ENCODE results near the gene CLDN7.

CLDN7 gene

DNA sequence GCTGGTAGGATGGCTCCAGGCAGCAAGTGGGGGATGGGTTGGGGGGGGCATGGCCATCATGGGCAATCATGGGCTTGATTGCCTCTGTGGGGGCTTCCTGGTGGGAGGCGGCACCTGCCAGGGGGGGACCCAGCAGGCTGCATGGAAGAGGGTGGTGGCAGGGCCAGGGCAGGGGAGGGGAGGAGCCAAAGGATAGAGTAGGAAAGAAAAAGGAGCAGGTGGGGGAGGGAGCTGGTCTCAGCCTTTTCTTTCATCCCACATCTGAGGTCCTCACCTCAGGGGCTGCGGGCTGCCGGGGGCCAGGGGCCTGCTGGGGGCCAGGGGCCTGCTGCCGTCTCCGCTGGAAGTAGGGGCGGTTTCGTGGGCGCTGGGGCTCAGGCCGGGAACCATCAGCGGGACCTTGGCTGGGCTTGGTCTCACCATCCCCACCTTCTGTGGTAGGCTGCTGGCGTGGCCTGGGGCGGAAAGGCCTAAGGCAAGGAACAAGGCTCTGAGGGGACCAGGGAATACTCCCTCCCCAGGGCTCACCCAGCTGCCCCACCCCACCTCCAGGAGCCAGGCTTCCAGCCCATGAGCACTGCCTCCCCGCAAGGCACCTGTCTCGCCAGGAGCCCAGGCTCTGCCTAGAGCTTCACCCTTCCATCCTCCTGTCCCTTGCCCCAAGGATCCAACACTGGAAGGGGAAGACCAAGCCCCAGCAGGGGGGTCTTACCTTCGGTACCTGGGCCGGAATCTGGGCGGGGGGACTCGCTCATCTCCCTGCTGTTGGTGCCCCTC, 27.2 kb upstream of the CLDN7 start:
- no peak overlapping the region for H3K4me3 ChIP-seq (ENCODE audit: low read depth, low read length)

DNA sequence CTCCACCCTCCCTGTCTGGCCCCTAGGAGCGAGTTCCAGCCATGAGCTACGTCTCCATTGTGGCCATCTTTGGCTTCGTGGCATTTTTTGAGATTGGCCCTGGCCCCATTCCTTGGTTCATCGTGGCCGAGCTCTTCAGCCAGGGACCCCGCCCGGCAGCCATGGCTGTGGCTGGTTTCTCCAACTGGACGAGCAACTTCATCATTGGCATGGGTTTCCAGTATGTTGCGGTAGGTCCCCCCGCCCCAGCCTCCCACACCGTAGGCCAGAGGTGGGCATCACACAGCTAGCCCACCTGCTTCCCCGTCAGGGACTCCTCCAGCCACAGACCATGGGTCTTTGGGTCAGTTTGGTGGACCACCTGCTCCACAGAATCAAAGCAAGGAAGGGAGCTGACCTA, 23.4 kb upstream of the CLDN7 start:
- H3K4me3 ChIP-seq (ENCODE audit: low read depth, low read length): no peak overlapping the region

DNA sequence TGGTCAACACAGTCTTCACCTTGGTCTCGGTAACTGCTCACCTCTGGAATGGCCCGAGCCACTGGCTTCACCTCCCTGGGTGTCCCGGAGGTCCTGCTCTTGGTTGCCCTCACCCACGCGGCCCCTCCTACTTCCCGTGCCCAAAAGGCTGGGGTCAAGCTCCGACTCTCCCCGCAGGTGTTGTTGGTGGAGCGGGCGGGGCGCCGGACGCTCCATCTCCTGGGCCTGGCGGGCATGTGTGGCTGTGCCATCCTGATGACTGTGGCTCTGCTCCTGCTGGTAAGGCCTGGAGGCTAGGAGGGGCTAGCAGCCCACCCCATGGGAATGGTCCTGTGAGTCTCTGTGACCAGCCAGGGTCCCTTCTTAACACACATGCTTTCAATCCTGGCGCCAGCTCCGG, 22.6 kb upstream of the CLDN7 start:
- H3K4me3 ChIP-seq (ENCODE audit: low read depth, low read length): no peak overlapping the region

DNA sequence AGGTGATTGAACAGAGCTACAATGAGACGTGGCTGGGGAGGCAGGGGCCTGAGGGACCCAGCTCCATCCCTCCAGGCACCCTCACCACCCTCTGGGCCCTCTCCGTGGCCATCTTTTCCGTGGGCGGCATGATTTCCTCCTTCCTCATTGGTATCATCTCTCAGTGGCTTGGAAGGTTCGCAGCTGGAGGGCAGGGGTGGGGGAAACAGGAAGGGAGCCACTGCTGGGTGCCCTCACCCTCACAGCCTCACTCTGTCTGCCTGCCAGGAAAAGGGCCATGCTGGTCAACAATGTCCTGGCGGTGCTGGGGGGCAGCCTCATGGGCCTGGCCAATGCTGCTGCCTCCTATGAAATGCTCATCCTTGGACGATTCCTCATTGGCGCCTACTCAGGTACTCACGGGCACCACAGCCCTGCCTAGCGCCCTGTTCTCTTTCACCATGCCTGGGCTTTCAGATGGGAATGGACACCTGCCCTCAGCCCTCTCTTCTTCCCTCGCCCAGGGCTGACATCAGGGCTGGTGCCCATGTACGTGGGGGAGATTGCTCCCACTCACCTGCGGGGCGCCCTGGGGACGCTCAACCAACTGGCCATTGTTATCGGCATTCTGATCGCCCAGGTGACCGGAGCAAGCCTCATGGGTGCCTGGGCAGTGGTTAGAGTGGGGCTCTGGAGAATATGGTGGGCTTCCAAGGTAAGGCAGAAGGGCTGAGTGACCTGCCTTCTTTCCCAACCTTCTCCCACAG, 21.4 kb upstream of the CLDN7 start:
- no peak overlapping the region for H3K4me3 ChIP-seq (ENCODE audit: low read depth, low read length)

DNA sequence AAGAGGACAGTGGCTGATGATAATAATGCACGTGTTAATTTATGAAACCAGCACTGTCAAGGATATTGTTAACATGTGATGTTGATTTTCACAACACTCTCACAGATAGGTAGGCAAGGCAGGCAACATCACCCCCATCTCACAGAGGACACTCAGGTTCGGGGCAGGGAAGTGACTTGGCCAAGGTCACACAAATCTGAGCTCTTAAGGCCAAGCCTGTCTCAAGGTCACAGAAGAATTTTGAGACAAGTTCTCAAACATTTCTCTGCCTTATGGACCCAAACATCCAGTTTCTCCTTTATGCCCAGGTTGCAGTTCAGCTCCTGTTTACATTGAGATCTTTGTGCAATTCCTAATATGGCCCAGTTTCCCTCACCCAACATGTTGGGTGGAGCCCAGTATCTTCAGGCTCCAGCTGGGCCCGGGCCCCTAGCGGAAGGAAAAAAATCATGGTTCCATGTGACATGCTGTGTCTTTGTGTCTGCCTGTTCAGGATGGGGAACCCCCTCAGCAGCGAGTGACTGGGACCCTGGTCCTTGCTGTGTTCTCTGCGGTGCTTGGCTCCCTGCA, 20.6 kb upstream of the CLDN7 start:
- no peak overlapping the region for H3K4me3 ChIP-seq (ENCODE audit: low read depth, low read length)

DNA sequence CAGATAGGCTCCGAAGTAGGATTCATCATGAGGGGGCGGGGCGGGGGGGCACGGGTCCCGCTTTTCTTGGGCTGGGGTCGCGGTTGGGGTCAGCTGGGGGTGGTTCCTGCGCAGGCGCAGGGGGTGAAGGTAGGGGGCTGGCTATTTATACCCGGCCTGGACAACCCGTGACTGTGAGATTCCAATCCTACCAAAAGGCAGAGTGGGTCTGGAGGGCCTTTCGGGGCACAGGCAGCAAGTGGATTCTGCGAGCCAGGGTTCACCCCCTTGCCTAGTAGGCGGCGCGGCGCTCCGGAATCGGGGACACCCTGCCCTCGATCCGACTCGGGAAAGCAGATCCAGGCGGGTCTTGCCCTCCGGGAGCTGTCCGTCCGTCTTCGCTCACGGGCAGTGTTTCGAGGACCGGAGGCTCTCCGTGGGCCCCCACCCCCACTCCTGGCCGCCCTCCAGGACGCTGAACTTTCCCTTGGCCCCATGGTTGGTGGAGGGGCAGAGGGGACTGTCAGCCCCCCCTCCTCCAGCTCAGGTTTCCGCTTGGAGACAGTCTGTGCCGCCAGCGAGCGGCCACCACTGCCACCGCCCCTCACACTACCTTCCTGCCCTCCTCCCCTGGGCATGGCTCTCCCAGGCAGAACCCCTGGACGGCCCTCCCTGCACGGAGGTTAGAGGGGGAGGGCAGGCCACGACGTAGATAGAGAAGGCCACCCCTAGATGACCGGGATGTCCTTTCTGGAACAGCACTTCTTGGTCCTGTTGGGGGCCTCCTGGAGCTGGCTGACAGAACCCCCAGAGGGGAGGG, 19.9 kb upstream of the CLDN7 start:
- H3K4me3 ChIP-seq (ENCODE audit: low read depth, low read length): peak overlapping the region; percentile 63

DNA sequence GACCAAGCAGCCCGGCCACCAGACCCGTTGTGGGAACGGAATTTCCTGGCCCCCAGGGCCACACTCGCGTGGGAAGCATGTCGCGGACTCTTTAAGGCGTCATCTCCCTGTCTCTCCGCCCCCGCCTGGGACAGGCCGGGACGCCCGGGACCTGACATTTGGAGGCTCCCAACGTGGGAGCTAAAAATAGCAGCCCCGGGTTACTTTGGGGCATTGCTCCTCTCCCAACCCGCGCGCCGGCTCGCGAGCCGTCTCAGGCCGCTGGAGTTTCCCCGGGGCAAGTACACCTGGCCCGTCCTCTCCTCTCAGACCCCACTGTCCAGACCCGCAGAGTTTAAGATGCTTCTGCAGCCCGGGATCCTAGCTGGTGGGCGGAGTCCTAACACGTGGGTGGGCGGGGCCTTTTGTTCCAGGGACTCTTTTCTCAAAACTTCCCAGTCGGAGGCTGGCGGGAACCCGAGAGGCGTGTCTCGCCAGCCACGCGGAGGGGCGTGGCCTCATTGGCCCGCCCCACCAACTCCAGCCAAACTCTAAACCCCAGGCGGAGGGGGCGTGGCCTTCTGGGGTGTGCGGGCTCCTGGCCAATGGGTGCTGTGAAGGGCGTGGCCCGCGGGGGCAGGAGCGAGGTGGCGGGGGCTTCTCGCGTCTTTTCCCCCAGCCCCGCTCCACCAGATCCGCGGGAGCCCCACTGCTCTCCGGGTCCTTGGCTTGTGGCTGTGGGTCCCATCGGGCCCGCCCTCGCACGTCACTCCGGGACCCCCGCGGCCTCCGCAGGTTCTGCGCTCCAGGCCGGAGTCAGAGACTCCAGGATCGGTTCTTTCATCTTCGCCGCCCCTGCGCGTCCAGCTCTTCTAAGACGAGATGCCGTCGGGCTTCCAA, 19.0 kb upstream of the CLDN7 start, which contains the start of gene SLC2A4:
Gene SLC2A4 (plus strand): TSS at position 645 of the 879 bp plus-strand sequence. CDS start 217 bp downstream, at position 862.
- peak within 1 kb of the TSS; percentile 63 for H3K4me3 ChIP-seq (ENCODE audit: low read depth, low read length)

DNA sequence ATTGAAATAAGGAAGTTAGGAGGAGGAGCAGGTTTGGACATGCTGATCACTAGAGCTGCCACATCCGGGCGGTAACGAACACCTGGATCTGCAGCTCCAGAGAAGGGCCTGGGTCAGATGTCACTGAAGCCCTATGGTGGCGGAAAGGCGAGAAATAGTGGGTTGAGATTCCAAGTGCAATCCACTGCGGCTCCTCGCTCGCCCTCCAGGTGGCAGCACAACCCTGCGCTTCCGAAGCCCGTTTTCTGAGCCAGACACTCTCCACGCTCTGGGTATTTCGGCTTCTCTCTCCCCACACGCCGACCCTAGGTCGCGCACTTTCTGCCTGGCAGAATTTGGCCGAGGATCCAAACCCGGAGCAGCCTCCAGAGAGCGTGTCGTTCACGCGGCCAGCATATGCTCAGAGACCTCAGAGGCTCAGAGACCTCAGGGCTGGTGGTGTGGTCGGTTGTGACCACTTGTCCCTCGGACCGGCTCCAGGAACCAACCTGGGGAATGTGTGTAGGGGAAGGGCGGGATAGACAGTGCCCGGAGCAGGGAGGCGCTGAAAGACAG, 18.3 kb upstream of the CLDN7 start:
- H3K4me3 ChIP-seq (ENCODE audit: low read depth, low read length): peak overlapping the region; percentile 30

DNA sequence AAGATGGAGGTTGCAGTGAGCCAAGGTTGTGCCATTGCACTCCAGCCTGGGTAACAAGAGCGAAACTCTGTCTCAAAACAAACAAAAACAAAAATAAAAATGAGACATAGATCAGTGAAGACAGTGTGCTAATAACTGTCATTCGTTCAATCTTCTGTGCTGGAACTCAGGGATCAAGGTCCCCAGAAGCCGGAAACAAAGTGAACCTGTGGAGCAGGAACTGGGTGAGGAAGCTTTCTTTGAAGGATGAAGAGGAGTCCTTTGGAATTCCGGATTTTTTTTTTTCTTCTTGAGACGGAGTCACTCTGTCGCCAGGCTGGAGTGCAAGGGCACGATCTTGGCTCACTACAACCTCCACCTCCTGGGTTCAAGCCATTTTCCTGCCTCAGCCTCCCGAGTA, 17.2 kb upstream of the CLDN7 start:
- H3K4me3 ChIP-seq (ENCODE audit: low read depth, low read length): no peak overlapping the region

DNA sequence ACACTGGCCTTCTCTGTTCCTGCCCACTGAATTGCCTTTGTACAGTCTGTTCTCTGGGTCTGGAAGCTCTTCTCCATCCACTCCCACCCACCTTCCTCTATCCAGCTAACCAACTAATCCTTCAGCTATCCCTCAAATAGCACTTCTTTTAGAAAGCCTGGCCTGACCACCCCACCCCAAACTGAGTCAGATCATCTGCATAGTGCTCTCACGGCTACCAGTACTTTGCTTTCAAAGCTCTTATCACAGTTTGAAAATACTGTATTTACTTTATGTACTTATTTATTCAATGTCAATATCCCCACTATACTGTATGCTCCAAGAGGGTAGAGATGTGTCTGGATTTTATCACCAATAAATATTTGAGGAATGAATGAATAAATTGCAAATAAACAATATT, 4.5 kb upstream of the CLDN7 start:
- H3K4me3 ChIP-seq (ENCODE audit: low read depth, low read length): no peak overlapping the region

DNA sequence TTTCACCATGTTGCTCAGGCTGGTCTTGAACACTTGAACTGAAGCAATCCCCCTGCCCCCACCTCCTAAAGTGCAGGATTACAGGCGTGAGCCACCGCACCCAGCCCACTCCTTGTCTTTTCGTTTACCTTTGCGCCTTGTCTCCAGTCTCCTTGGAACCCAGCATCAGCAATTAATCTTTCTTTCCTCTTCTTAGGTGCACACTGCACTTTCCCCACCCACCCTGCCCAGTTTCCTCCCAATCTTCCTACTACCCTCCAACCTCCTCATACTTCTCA, 1.5 kb upstream of the CLDN7 start:
- H3K4me3 ChIP-seq (ENCODE audit: low read depth, low read length): peak overlapping the region; percentile 100

DNA sequence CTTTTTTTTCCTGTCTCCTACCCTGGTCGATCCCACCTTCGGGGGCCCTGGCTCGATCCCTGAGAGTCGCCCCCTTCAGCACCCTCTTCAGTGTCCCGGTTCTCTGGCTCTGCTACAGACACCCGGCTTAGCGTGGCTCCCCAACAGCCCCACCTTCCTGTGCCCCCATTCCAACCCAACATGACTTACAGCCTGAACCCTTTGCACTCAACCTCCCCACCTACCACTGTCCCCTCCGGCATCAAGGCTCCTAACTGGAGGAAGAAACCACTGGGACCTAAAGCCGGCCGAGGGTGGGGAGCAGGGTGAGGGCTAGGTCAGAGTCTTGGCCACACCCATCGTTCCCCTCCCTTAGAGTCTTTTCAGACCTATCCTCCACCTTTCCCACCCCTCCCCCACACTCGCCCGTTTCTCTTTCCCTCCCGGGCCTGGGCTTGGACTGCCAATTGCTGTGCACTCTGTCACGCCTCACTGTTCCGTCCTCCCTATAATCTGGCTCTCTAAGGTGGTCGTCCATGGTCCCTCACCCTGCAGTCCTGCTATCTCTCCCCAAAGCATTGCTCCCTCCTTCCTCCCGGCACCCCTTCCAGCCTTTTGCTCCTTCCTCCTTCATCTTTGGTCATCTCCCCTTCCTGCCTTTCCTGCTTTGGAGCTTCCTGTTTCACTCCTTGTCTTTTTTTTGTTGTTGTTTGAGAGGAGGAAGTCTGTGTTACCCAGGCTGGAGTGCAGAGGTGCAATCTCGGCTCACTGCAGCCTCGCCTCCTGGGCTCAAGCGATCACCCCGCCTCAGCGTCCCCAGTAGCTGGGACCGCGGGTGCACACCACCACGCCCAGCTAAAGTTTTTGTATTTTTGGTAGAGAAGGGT, 890 bp upstream of the CLDN7 start:
- H3K4me3 ChIP-seq (ENCODE audit: low read depth, low read length): peak overlapping the region; percentile 100

DNA sequence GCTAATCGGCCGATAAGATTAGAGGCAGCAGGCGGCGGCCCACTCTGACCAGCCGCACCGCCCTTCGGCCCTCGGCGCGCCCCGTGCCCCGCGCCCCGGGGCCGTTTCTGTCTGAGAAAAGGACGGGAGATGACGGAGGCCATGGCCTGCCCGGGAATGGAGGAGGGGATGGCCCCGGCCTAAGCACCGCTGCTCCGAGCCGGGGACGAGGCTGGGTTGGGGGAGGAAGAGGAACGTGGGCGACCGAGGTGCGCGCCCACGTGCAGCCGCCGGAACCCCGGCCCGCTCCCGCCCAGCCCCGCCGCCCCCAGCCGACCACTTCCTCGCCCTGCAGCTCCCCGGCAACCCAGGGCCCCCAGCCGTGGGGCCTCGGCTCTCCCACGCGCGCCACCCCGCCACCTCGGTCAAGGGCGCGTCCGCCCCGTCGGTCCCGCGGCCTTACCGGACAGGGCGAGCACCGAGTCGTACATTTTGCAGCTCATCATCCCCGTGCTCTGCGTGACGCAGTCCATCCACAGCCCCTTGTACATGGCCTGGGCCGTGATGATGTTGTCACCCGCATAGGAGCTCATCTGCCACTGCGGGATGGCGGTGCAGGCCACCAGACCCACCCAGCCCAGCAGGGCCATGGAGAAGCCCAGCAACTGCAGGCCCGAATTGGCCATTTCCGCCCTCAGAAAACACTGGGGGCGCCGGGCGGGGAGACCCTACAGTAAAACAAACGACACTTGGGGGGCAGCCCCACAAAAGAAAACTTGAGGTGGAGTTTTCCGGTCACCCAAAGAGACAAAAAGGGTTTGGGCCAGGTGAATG, 693 bp downstream of the CLDN7 start:
- peak overlapping the region; percentile 100 for H3K4me3 ChIP-seq (ENCODE audit: low read depth, low read length)

DNA sequence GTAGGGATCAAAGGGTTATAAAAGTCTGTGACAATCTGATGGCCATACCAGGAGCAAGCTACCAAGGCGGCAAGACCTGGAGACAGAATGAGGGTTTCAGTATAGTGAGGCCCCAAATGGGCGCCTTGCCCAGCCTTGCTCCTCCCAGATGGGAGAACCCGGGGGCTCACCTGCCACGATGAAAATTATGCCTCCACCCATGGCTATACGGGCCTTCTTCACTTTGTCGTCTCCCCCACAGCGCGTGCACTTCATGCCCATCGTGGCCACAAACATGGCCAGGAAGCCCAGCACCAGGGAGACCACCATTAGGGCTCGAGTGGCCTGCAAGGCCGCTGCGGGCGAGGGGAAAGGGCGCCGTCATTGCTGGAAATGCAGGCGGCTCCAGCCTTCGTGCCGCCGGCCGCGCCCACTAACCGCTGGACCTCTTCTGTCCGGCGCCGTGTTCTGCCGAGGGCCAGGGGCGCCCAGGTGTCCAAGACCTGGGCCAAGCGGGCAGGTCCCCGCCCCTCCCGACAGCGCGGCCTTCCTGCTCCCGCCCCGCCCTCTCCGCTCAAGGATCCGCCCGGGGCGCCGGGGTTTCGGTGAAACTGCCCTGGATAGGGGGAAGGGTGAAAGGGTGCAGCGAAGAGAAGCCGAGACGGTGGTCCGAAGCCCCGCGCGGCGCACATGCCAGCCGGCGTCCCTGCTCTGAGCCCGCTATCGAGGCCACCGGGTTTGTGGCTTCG, 1.5 kb downstream of the CLDN7 start:
- peak overlapping the region; percentile 100 for H3K4me3 ChIP-seq (ENCODE audit: low read depth, low read length)

DNA sequence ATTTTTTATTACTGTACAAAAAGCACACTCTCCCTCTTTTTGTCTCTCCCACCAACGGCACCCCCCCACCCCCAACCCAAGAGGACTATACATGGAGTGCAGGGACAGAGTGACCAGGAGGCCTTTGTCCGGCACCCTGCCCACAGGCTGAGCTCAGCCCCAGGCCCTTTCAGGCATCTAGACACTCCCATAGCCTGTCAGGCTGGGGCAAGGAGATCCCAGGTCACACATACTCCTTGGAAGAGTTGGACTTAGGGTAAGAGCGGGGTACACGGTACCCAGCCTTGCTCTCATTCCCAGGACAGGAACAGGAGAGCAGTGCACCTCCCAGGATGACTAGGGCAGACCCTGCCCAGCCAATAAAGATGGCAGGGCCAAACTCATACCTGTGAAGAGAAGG, 2.1 kb downstream of the CLDN7 start:
- peak overlapping the region; percentile 100 for H3K4me3 ChIP-seq (ENCODE audit: low read depth, low read length)

DNA sequence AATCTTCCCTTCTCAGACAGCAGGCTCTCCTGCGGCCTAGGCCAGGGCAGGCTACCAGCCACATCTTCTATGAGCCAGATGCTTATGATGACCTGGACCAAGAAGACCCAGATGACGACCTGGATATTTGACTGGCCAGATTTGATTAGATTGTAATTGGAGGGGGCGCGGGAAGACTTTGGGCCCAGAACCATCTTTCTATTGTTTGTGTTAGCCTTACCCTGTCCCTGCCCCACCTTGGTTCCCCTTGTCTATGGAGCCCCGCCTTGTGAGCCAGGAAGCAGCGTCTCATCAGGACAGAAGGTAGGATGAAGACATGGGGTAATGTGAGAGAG, 2.8 kb downstream of the CLDN7 start:
- no peak overlapping the region for H3K4me3 ChIP-seq (ENCODE audit: low read depth, low read length)

DNA sequence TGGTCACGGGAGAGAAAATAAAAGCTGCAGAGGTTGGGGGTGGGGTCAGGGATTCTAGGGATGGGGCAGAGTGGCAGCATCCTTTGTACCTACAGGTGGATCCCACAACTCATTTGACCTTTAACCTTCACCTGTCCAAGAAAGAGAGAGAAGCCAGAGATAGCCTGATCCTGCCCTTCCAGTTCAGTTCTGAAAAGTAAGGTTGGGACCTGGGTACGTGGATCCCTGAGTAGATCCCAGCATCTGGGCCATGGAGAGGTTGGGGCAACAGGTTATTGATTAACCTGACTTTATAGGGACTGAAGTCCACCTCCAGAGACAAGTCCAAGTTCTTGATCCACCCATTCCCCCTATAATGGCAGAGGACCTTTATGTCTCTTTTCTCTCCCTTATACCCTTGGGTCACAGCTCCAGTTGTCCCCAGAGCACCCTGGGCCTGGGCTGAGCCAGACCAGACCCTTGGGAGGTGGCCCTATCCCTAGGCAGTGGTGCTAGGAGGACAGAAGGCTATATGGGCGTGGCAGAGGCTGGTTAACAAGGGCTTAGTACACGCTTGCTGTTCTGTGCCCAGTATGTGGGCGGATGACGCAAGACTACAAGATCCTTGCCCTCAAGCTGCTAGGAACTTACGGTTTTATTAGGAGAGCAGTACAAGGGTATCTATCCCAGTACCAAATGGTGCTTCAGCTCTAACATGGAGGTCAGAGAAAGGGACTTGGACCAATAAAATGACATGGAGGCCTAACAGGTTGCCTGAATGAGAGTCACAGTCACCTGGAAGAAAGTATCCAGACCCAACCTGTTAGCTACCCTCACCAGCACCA, 3.3 kb downstream of the CLDN7 start:
- H3K4me3 ChIP-seq (ENCODE audit: low read depth, low read length): no peak overlapping the region
